Activated CD4-positive, alpha-beta T cell treated with anti-CD3 and anti-CD28 coated beads, Interleukin-2, amount 50 U/mL, for 48 hours (primary cell): ENCODE measurements around the gene SDR42E1.
"Not testable (repeated sequence)": the region's sequence is repeated elsewhere in the genome, so short reads cannot be mapped to it uniquely, and the experiment has no call there.

Experiments
- DNase-seq, 2 experiments: peaks; one replicate each; pipeline ENCODE4 v3.0.0-alpha.2; 2020

SDR42E1 gene

DNA sequence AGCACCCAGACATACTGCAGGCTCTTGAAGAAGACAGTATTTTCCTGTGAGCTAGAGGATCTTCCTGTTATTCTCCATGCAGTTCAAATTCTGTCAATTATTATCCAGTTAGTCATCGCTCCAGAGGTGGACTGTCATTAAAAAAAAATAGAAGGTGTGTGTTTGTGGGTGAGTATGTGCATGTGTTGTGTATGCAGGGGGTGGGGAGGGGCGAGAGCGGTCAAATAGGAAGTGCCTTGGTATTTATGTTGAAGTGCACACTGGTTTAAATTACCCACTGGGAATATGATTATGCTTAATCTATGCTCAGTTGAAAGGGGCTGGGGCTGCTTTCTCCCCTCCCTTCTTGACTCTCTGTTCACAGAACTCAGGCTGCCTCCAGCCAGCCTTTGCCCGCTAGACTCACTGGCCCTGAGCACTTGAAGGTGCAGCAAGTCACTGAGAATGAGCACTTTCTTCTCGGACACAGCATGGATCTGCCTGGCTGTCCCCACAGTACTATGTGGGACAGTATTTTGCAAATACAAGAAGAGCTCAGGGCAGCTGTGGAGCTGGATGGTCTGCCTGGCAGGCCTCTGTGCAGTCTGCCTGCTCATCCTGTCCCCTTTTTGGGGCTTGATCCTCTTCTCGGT lies 23.8 kb upstream of the SDR42E1 start, which contains the start of gene HSD17B2:
Gene HSD17B2, plus strand, starts transcription at position 273 of the 632 bp plus-strand sequence. Its CDS starts 172 bp downstream, at position 445.
- DNase-seq = no peak

DNA sequence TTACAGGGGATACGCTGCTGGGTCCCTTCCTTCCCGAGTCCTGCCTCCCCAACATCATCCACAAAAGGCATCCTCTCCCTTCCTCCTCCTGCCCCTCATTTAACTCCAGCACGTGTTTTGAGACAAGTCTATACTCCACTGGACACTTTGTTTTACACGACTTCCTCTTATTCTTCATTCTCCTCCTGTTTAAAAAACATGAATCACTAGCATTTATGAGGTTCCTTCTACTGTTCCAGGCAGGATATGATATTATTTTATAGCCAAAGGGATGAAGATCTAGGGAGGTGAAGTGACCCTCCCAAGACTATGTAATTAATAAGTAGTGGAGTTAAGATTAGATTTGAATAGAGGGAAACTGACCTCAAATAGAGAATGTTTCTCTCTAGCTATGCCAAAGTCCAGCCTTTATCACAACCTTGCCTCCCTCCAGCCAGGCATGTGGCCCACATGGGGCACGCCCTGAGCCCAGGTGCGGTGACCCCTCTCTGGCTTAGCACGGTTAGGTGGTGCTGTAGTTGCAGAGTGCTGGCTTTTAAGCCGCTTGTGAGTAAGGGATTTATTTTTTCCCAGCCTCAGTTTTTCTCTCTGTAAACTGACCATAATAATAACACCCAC lies 22.5 kb upstream of the SDR42E1 start:
- DNase-seq = no peak

DNA sequence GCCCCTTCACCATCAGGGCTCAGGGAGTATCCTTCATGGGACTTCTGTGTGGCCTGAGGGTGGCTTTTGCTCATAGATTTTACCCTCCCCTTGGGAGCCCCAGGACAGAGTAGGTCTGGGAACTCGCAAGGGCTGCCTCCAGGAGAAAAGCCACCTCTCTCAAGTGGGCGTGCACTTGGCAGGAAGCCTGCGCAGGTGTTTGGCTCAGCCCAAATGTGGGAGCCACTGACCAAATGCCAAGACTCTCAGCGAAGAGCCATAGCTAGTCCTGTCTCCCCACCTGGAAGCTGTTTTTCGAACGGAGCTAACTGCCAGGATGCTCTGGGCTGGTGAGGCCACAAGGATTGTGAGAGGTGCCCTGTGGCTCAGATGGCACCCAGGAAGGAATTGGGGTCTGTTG lies 21.7 kb upstream of the SDR42E1 start:
- DNase-seq = no peak

DNA sequence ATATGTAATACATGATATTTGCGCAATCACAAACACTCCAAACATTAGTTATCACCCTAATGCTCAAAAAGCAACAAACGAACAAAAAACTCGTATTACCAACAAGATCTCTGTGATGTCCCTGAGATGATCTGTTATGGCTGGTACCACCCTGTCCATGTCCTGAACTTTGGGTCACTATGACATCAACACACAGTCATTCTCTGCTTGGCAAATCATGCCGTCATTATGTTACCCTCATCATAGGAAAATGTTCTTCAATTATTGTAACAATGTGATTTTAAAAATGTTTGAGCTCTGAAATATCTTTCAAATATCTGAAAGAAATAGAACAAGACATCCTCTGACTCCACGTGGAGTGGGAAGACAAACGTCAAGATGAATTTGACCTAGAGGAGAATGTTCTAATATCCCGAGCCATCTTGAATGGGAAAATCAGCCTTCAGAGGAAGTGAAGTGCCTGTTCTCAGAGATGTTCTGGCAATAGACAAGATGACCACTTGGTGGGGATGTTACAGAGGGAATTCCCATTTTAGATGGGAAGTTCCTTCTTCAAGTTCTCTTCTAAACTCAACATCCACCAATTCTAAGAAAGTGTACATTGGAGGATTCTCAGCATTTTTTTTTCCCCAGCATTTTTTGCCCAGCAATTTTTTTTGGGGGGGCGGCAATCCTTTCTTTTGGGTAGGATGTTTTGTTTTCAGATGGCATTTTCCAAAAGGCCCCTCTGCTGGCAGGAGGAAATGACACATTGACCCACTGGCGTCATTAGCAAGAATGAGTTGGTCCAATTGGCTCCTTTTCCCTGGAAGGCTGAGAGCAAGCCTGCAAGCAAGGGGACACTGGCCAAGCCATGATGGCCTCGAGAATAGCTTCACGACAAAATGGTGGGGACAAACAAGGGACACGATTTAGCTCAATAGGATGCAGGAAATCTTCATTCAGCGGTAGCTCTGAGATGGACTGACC lies 20.1 kb upstream of the SDR42E1 start:
- no peak for DNase-seq

DNA sequence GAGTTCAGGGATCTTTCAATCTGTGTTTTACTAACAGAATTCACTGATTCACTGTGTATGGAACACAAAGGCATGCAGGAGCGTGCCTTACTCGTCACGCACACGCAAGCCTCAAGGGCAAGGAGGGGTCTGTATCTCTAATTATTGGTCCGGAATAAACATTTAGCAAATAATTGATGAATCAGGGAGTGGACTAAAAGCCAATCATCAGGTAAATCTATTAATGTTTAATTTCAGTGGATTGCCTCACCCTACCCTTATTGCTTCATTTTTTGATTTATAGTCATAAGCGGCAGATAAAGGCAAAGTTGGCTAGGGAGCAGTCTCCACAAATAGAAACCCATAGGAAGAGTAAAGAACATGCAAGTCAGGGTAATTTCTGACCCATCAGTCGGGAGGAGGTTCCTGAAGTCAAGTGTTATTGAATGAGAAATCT lies 16.4 kb upstream of the SDR42E1 start:
- DNase-seq = no peak

DNA sequence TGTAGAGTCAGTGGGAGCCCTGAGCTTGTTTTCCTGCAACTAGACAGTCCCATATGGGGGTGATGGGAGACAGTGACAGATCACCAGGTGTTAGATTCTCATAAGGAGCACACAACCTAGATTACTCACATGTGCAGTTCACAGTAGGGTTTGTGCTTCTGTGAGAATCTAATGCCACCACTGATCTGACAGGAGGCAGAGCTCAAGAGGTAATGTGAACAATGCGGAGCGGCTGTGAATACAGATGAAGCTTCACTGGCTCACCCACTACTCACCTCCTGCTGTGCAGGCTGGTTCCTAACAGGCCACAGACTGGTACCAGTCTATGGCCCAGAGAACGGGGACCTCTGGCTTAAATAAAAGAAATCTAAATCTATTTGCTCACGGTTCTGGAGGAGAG lies 13.6 kb upstream of the SDR42E1 start:
- DNase-seq = no peak

DNA sequence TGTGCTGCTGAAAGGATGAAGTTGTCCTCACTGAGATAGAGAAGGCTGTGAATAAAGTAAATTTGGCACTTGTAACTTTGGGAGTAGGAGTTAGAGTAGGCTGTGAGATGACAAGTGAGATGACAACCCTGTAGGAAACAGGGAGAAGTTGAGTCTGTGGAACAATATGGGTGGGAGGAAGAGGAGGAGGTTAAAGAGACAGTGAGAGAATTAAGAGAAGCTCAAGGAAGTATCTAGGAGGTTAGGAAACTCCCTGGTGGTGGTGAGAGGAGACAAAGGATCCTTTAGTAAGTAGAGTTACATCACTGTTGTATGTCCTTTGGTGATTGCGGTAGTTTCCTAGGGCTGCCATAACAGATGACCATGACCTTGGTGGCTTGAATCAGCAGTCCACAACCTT lies 13.0 kb upstream of the SDR42E1 start:
- no peak for DNase-seq

DNA sequence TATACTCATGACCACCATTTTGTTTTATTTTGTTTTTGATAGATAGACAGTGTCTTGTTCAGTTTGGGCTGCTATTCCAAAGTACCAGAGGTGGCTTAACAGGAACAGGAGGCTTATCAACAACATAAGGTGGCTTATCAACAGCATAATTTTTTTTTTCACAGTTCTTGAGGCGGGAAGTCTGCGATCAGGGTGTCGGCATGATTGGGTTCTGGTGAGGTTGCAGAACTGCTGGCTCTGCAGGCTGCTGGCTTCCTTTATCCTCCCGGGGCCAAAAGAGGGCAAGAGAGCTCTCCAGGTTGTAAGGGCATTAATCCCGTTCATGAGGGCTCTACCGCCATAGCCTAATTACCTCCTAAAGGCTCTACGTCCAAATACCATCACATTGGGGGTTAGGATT lies 11.9 kb upstream of the SDR42E1 start:
- no peak for DNase-seq

DNA sequence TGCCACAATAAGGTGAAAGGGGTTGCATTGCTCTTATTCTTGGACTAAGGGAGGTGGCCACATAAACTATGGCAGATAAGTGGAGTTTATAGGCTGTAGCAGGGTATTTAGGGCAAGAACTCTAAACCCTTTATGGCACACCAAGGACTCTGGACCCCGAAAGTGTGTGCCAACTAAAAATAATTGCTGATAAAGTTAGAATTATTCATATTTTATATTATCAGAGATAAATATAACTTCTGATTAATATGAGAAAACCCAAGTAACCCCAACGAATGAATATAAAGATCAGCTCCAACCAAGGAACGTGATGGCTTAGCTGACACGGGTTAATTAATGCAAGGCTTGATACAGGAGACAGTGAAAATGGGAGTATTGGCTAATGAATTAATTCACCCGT lies 8.8 kb upstream of the SDR42E1 start:
- no peak for DNase-seq

DNA sequence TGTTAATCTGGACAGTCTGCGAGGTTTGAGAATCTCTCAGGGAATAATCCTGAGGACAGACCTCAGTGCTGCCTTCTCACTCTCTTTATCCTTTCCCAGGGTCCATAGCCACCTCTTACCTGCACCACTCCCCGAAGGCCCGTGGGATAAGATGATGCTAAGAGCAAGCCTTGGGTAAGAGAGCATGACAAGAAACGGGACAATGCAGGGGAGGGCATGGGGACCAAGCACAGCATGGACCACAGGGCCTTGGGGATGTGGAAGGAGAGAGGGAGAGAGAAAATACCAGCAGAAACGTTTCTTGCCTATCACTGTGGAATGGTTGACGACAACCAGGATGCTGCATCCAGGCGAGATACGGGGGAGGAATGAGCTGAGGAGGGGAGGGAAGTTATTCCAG lies 8.3 kb upstream of the SDR42E1 start:
- DNase-seq = no peak

DNA sequence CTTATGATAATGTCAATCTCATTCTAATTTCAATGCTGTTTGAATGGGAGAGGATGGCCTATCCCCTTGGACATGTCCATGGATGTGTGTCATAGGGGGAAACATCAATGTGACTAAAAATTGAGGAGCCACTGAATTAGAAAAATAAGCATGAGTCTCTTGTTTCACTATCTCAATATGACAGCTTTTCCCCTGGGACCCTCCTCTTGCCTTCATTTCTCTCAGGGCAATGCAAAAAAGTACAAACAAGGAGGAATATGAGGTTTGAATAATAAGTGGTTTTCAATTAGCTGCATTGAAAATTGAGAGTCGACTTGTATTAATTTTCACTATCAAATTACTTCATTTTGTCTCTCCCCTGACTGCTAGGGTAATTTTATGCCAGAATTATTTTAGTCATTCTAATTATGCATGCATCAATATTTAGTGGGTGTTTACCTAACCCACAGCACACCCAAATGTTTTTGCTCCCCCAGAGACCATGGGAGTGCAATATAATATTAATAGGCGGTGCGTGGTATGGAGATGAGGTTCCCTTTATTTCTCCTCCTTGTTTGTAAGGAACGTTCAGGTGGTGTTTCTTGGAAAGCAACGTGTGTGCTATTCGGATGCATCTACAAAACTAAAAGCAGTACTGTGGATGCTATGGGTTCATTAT lies 6.8 kb upstream of the SDR42E1 start:
- DNase-seq = no peak

DNA sequence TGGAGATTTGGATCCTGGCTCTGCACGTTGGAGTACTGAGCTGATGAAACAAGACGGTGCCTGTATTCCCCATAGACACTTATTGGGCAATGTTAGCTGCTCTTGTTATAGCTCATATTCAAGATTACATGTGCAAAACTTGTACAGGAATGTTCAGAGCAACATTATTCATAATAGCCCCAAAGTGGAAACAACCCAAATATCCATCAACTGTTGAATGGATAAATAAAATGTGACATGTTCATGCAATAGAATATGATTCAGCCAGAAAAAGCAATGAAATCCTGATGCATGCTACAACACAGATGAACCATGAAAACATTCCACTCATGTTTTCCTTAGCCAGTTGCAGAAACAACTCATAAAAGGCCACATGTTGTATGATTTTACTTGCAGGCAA lies 5.7 kb upstream of the SDR42E1 start:
- no peak for DNase-seq

DNA sequence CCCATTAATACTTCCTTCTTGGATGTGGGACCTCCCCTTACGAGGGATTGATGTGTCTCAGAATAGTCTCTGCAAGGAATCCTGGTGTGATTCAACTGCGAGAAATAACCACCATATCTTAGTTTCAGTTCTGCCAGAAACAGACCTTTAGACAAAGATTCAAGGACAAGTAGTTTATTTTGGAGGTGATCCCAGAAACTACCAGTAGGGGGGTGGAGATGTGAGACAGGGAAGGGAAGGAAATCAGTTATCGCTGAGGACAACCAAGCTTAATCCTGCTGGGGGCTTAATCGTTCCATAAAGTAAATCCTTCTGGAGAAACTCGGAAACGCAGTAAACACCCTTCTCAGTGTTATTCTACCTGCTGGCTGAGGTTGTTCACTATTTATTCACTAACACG lies 5.0 kb upstream of the SDR42E1 start:
- DNase-seq = no peak

DNA sequence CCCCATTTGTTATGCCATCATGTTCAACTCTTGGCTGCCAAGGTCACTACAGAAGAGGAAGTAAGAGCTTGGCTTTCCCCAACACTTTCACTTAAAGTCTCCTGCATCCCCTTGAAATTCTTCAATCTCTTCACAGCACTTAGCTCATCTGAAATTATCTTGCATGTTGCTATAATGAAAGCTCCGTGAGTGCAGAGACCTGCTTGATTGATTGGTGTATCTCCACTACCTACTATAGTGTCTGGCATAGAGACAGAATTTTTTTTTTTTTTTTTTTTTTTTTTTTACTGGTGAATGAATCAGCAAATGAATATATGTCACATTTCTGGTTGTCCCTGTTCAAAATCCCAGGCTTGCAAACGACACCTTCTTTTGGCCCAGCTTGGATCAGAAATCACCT lies 1.9 kb upstream of the SDR42E1 start:
- DNase-seq = no peak

DNA sequence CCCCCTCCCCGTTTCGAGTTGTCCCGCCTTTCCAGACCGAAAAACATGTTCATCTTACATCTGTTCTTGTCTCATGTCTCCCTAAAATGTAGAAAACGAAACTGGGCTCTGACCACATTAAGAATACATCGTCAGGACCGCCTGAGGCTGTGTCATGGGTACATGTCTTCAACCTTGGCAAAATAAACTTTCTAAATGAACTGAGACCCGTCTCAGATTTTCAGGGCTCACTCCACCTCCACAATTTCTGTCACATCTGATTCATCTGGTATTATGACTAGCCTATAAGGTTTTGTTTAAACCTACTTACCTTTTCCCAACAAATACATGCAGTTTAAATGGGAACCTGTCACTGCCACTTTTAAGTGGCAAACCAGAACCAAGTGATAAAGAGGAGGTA lies 621 bp downstream of the SDR42E1 start:
- DNase-seq = no peak

DNA sequence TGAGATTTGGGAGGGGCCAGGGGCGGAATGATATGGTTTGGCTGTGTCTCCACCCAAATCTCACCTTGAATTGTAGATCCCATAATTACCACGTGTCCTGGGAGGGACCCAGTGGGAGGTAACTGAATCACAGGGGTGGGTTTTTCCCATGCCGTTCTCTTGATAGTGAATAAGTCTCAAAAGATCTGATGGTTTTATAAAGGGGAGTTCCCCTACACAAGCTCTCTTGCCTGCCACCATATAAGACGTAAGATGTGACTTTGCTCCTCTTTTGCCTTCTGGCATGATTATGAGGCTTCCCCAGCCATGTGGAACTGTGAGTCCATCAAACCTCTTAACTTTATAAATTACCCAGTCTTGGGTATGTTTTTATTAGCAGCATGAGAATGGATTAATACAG lies 1.5 kb downstream of the SDR42E1 start:
- DNase-seq = not testable (repeated sequence)

DNA sequence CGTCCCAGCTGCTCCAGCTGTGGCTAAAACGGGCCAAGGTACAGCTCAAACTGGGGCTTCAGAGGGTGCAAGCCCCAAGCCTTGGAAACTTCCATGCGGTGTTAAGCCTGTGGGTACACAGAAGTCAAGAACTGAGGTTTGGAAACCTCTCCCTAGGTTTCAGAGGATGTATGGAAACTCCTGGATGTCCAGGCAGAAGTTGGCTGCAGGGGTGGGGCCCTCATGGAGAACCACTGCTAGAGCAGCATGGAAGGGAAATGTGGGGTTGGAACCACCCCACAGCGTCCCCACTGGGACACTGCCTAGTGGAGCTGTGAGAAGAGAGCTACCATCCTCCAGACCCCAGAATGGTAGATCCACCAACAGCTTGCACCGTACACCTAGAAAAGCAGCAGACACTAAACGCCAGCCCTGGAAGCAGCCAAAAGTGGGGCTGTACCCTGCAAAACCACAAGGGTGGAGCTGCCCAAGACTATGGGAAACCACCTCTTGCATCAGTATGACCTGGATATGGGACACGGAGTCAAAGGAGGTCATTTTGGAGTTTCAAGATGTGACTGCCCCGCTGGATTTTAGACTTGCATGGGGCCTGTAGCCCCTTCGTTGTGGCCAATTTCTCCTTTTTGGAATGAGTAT lies 2.2 kb downstream of the SDR42E1 start:
- no peak for DNase-seq

DNA sequence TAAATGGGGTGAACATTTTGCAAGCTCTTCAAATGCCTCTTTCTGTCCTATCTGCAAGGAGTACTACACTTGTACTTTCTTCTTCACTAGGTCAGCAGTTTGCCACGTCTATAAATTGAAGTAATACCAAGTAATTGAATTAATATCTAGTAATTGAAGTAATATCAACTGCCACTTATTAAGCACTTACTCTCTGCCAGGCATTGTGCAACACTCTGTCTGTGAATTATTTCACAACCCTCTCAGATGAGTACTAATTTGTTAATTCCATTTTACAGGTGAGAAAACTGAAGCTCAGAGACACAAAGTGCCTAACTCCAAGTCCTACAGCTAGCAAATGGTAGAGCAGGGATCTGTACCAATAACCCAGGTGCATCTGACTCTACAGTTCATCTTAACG lies 4.1 kb downstream of the SDR42E1 start:
- DNase-seq = no peak

DNA sequence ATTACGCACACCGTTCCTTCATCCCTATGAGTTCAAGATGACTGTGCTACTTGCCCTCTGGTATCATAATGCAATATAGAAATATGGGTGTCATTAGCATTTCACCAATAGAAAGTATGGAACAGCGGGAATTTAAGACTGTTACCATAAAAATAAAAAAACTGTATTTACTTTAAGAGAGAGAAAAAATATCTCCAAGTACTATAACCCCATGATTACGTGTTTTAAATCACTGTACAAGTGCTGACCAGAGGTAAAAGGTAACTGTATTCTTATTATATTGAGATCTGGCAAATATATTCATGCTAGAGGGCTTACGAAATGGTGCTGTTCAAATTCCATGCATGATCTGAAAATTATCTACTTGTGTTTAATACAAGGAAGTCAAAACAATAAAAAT lies 5.2 kb downstream of the SDR42E1 start:
- no peak for DNase-seq

DNA sequence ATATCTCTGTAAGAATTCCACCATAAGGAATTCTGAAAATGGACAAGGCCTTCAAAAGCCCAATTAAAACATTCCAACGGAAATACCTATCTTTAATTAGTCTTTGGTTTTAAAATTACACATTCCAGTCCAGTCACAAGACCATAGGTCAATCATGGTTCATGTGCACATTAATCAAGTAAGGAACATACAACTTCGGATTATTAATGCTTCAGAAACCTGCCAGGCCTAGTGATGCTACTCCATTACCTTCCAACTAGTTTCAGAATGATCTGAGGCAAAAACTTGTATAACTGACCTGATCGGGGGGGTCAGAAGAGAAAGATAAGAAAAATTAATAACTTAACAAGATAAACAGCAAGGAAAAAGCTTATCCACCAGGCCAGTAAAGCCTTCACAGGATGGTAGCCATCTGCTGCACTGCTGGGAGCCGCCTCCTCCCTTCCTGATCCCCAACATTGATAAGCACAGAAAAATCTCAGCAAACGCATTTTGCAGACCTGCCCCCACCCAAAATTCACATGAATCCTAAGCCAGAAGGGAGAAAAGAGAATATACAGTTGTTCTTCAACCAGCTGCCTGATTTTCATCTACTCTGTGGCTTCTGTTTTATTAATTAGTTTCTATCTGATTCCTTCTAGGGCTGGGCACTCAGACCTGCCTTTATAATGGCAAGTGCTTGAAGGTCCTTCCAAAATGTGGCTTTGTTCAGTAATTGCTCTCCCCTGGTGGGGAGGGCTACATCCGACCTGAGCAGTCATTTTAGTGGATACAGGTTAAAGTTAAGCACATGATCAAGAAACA lies 6.0 kb downstream of the SDR42E1 start:
- DNase-seq = no peak

DNA sequence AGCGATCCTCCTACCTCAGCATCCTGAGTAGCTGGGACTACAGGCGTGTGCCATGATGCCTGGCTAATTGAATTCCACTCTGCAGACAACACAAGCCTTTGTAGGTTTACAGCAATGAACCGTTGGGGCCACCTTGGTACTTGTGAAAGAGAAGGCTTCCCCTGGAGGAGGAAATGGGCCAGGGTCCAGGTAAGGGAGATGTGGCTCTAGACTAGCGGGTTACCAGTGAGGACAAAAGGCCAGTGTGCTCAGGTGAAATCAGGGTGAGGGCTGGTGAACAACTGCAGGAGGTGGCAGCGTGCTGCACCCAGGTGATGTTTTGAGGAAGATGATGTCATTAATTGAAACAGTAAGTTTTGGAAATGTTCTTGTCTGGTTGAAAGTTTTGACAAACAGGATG lies 6.7 kb downstream of the SDR42E1 start:
- DNase-seq = no peak

DNA sequence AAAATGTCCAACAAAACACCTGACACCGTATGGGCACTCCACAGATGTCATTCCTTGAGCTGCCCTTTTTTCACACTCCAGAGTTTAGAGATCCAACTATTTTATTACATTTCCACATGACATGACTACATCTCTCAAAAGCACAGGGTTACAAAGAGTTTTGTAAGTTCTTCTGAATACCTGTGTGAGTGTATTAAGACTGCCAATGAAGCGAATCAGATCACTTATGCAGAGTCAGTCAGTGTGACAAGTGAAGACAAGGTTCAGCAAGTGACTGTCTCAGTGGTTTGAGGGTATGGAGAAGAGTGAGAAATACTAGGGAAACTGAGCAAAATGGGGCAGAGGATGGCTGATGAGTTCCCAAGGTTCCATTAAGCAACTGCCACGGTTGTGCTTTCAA lies 8.4 kb downstream of the SDR42E1 start:
- no peak for DNase-seq
